NCI-H128 (cell line): Measurements from ENCODE around the gene GAREM1.
A peak's percentile ranks its signal among the peaks of the same experiment; 100 is the strongest.
"Not testable (repeated sequence)": the region's sequence is repeated elsewhere in the genome, so short reads cannot be mapped to it uniquely, and the experiment has no call there.

Experiments used
- DNase-seq: peaks from one replicate; lab custom pipeline; 2025; ENCODE audit not compliant: unreplicated experiment; lab: John Stamatoyannopoulos, UW

GAREM1 gene

DNA sequence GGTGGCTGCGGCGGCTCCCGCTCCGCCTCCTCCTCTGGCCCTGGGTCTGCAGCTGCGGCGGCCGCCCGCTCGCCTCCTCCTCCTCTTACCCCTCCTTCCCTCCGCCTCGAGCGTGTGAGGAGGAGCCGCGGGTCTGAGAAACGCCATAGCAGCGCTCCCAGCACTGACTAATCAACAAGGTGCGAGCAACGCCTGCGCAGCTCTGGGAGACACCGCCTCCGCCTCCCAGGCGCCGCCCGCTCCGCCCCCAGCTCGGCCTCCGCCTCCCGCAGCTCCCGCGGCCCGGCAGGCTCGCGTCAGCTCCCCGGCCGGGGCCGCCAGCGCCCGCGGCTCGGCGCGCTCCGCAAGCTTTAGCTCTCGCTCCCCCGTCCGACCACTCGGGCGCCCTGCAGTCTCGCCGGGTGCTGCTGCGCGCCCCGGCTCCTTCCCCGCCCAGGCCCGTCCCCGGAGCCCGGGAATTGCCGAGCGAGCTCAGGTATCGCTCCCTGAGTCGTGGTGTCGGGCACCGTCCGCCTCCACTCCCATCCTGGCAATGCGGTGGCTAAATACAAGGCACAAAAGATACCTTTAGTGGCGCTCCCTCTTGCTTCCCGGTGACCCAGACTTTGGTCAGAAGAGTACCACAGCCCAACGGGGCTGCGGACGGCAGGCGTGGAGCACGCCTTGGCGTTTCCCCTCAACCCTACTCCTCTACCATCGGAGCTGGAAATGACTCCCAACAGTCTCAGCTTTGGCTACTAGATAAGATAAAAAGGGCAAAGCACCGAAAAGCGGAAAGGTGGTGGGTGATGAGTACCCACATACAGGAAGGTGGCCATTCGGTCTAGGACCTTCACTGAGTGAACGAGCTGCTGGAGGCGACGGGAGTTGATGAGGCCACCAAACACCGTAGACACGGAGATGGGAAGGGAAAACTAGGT, at the start of gene GAREM1:
Gene GAREM1, minus strand, starts transcription at position 169 of the 920 bp plus-strand sequence. CDS start 454 bp downstream, outside the sequence.
- peak; percentile 95 for DNase-seq

DNA sequence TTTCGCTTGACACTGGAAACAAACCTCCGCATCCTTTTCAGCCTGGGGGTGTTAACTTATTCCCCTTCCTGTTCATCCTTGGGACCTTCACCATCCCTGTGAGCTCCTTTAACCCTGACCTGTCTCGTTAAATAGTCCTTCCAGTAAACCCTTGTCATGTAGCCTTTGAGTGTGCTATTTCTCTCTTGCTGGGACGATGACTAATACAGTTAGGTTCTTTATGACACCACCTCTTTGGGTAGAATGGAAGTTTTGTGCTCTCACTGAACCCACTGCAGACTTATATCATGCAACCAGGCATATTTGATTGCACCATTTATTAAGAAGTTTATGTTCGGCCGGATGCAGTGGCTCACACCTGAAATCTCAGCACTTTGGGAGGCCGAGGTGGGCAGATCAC, 40.5 kb upstream of the GAREM1 start:
- no peak for DNase-seq

DNA sequence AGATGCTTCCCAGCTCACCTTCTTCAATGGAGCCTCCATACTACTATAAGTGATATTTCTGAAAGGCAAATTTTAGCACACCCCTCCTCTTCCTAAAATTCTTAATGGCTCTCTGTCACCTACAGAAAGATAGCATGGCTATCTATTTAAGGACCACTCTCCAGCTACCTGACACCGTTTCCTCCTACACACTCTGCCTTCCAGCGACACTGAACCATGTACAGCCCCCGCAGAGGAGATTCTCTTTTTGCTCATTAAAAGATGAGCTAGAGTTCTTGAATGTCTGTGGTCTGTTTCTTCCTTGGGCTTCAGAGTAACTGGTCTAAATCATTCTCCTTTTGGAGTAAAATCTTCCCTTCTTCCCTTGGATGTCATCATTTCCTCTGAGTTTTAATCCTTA, 38.4 kb upstream of the GAREM1 start:
- DNase-seq = no peak

DNA sequence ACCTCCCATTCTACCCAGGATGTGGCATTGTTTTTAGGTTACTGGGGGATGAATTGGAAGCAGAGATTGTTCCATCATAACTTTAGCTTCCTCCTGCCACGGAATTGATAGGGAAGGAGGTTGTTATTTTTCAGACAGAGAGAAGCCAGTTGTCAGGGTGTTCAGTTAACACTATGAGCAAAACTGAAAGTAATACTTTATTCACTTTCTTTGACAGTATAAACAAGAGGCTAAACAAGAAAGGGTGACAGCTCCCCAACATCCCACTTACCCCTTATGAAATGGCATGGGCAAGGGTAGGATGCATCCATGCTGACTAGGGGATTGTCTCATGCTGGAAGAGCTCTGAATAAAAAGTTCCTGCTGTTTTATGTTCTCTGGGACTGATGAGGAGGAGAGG, 36.4 kb upstream of the GAREM1 start:
- no peak for DNase-seq

DNA sequence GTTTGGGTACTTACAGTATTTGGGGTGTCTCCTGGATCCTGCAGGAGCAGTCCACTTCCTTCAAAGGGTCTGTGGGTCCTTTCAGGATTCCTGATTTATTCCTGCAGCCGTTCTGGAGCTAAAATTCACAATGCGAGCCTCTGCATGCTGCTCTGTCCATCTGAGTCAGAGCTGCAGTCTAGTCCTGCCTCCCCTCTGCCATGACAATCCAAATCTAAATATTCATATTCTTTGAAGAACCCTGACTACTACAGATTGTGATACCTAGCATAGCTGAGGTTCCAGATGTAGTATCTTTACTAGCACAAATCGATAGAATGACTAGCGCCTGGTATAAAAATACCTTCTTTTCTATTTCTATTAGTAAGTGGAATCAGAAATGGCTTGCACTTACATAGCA, 31.3 kb upstream of the GAREM1 start:
- DNase-seq = no peak

DNA sequence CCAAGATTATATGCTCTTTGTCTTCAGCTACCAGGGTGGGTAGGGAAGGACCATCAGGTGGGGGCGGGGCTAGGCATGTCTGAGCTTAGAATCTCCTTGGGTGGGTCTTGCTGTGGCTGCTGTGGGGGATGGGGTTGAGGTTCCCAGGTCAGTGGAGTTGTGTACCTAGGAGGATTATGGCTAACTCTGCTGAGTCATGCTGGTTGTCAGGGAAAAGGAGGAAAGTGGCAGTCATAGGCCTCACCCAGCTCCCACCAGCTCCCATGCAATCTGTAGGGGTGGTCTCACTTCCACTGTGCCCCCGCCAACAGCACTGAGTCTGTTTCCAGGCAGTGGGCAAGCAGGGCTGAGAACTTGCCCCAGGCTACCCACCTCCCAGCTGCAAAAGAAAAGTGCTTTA, 30.6 kb upstream of the GAREM1 start:
- DNase-seq = not testable (repeated sequence)

DNA sequence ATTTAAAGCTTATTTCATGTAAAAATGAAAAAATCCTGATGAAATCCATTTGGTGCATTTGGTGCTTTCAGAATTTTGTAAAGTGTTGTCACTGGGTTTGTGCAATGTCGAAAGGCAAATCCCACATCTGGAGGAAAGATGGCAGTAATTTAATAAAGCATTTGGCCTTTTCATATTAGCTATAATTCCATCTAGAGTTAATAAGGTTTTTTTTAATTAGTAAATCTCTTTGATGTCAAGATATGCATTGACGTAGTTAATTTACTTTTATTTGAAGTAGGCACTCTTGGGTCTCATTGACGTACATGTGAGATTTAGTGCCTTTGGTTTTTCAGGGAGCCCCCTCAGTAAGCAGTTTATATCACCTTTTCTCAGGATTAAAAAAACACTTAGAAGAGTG, 12.3 kb upstream of the GAREM1 start:
- DNase-seq = no peak

DNA sequence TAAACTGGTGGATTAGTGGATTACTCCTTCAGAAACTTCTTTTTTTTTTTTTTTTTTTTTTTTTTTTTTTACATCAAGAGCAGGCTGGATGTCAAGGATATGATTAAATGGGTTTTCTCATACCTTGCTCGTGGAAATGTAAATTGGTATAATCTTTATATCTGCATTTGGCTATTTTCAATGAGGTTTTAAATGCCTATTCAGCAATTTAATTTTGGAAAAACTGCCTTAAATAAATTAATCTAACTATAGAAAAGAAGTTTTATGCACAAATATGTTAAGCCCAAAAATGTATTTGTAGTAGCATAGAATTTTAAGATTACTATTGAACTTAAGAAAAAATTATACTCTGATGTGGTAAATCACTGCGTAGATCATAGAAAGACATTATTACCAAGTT, 11.4 kb upstream of the GAREM1 start:
- no peak for DNase-seq

DNA sequence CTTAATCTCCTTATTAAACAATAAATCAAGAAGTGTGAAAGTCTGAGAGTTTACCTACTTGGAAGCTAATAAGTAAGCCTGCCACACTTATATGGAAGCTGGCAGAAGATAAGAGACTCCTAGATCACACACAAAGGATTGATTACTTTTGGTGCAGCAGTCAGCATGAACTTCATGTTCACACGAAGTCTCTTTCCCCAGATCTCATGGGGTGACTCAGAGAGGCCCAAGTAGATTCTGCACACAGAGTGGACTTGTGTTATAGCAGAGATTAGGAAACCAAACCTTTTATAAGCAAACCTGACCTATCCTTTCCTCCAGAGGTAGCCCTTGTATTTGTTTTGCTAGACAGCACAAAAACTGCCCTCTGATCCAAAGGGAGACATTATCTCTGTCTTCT, 9.9 kb upstream of the GAREM1 start:
- DNase-seq = no peak

DNA sequence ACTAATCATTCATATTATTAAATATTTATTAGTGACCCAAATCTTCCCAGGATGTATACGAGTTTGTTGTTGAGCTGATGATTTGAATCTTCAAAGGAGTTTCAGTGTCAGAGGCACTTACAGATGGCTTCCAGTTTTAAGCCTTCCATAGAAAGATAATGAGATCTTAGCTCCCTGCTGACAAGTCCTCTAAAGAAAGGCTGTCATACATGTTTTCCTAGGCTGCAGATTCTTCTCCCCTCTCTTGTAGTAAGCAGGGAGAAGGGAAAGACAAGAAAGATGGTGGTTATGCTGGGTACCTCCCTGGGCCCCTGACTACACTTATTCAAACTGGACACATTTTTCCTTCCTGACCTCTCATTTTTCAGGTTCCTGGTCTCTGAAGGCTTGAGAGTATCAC, 8.1 kb upstream of the GAREM1 start:
- DNase-seq = no peak

DNA sequence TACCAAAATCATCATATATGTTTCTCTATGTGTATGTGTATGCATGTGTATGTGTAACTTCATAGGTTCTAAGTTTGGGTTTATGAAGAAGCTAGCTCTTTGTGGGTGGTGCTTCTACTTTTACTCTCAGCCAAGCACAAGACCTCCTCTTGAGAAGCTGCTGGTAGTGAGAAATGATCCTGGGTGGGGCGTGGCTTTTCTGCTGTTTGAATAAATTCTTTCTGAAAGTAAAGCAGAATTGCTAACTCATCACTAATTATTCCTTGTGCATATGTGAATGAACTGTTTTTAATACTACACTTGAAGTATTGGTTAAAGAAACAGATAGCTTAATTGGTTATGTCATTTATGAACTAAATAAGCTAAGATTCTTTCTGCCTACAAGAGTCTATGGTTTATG, 7.6 kb upstream of the GAREM1 start:
- DNase-seq = no peak

DNA sequence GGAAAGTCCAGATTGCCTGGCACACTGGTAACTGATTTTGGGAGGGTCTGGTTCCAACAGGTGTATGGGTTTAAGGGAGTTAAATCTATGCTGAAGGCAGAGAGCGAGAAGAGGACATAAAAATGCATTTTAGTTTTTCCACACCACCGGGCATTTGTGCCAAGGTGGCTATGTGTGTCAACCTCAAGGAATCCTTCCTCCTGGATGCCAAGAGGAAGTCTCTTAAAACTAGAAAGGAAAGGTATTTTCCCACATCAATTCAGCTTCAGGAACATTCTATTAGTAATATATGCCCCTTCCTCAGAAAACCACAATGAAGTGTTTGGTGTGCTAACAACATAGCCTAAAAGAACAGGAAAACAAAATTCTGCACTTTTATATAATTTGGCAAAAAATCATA, 5.4 kb upstream of the GAREM1 start:
- no peak for DNase-seq

DNA sequence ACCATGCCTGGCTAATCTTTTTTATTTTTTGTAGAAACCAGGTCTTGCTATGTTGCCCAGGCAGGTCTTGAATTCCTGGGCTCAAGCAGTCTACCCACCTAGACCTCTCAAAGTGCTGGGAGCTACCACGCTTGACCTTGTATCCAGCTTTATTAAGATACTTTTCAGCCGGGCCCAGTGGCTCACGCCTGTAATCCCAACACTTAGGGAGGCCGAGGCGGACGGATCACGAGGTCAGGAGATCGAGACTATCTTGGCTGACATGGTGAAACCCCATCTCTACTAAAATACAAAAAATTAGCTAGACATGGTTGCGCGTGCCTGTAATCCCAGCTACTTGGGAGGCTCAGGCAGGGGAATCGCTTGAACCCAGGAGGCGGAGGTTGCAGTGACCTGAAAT, 4.4 kb upstream of the GAREM1 start:
- DNase-seq = not testable (repeated sequence)

DNA sequence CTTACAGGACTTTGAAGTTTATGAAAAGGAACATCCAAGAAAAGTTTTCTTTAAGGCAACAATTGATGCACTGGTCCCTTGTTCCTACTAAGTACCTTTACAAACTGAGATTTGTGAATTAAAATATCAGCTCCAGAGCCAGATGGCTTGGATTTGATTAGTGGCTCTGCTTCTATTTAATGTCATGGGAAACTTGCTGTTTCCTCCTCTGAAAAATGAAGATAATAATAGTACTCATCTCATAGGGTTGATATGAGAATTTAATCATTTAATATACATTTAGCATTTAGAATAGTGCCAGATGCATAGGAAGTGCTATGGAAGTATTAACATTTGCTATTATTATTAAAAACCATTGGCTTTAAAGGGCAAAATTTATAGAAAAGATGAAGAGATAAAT, 2.6 kb upstream of the GAREM1 start:
- DNase-seq = no peak

DNA sequence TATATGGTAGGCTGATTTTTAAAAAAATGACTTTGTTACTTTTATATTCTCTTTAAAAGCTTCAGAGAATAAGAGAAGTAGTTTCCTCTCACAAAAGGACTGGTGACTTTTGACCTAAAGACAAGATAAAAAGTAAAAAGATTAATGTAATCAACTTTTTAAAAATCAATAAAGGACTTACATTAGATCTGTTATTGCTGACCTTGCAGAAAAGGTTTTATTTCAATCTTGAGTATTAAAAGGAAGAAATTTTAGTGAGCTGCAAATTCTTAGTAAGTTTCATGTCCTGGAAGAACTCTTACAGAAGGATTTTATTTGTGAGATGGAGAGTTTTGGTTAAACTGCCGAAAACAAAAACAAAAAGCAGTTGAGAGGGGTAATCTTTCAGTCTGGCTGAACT, 2.2 kb upstream of the GAREM1 start:
- no peak for DNase-seq

DNA sequence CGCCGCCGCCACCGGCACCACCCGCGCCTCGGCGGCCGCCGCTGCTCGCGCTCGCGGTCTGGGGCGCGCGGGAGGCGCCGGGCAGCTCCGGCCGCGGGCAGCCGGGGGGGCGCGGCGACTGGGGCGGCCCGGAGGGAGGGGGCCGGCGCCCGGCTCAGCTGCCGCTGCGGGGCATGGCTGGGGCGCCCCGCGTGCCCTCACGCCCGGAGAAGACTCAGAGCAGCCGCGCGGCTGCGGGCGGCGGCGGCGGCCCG, 295 bp downstream of the GAREM1 start:
- no peak for DNase-seq

DNA sequence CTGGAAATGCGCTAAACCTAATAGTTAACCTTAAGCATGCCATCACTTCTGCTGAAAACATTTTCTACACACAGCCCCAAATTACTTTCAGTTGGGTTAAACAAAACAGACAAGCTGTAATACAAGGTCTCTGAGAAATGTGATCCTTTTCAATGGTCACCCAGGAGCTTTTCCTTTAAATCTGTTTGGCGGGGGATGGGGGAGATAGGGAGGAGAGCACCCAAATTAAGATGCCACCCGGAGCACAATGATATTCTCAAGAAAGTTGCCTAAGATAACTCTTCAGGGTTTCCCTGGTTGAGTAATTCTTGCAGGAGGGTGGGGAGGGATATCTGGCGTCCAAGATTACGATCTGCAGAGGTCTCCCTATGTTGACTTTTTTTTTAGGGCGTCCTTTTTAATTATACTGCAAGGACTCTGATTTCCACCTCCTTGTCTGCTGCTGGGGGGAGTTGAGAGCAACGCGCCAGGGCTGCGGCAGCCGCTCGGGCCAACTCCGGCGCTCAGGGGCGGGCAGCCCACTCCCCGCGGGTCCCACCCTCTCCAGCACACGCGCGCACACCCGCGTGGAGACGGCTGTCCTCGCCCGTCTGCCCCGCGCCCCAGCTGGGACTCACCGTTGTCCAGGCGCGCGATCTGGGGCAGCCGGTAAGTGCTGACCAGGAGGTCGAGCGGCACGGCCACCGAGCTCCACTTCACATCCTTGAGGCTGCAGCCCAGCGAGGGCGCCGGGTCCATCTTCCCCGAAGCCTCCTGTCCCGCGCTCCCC, 807 bp downstream of the GAREM1 start:
- no peak for DNase-seq

DNA sequence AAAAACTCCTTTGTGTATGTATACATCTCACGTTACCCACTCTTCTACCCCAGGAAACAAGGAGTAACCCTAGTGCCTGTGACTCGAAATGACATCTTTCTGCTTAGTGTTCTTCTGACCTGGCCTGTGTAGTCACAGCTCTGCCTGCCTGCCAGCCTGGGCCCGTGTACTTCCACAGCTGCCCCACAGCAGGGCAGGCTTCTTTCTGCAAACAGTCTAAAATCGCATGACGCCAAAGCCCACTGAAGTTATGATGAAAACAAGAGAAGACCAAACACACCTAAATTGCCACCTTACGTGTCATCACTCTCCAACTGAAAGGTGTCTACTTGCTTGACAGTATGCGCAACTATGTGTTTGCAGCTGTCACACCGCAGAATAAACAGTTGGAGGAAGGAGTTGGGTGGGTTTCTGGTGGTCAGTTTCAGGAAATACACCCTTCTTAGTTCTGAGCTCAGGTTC, 1.5 kb downstream of the GAREM1 start:
- no peak for DNase-seq

DNA sequence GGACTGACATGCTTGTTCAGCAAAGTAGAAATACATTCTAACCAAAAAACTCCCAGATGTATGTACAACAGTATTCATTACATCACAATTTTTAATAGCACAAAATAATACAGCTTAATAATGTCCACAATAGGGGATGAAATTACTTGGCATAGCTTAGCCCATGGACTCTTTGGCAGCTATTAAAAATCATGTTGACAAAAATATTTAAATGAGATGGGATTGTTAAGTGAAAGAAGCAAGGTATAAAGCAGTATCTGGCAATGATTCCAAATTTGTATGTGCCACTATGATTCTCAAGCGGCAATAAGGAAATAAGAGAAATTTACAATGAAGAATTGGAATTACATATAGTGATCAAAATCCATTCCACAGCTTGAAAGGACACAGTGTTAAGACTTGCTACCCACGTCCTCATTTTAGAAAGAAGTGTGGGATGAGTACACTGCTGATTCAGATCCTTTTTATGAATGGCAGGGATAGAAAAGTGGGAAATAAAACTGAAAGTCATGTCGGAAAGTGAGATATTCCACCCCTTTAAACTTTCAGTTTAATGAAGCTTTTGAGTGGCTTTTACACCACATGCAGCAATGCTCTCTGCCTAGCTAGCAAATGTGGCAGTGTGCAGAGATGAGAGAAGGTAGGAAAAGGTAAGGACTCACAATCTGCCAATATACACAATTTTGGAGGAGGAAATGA, 2.4 kb downstream of the GAREM1 start:
- DNase-seq = no peak

DNA sequence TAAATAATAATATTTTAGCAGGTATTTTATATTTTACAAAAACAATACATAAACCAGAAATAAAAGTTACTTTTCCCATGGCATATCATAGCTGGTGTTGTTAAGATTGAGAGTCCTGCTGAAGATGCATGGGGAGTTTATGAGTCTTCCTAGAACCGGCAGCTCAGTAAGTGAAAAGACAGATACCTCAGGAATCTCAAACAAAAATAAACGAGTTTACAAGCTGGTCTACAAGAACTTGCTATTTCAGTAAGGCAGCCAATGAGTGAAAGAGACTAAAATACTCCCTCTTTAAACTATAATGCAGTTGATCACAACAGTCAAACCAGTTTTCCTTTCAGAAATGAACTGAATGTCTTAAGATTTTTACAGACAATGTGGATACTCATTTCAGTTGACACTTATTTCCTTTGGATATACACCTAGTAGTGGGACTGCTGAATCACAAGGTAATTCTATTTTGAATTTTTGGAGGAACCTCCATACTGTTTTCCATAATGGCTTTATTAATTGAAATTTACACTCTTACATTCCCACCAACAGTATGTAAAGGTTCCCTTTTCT, 8.9 kb downstream of the GAREM1 start:
- DNase-seq = no peak

DNA sequence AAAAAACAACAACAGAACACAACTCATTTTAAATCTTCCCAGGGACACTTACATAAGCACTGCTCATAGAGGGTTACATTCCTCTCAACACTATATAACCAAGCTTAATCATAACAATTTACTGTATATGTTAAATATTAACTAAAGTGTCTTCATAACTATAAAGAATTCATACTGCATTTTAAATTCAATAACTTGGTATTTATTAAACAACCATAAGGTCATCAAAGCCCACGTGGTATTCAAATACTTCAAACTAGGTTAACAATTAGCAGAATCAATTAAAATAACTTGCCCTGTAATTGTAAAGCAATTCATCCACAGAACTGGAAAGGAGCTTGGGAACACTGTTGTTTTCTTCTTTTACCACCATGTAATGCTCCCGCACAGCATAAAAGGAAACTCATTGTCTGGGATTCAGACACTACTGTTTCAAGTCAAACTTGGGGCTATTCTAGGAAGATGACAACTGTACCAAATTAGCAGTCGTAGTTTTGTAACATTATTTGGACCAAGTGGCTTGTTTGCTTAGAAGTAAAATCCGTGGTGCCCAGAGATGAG, 10.4 kb downstream of the GAREM1 start:
- DNase-seq = no peak
